ENCODE measurements around the gene RERE. TPM values are rescaled to one million over a fixed set of nuclear protein-coding genes. Genes with fewer than 3 reads are reported as not detected.

RERE gene
- total RNA-seq, 1 donor from 2014 or later = 252 TPM

DNA sequence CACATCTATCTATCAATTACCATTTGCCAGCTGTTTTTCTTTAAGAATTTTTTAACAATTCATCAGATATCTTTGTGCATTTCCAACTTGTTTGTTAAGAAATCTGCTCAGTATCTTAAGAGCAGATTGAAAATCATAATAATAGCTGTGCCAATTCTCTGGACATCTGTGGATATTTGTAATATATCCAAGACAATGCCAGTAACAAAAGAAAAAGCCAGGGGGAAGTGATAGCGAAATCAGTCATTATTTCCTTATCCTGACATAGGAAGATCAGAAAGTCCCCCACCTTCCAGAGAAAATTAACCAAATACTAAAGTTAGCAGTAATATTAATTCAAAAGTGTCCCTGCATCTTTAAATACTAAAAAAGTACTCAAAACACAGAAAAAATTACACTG lies 217.1 kb downstream of the RERE start:
- peaks cover 20% of the 10 kb centered on the region for H3K9me3 Mint-ChIP-seq (ENCODE audit: unreplicated experiment)
- H3K4me3 Mint-ChIP-seq (ENCODE audit: unreplicated experiment) = no peak overlapping the region
- DNase-seq = no peak
- peaks cover 51% of the 10 kb centered on the region for H3K4me1 Mint-ChIP-seq (ENCODE audit: low read depth, unreplicated experiment)
- H3K27ac Mint-ChIP-seq (ENCODE audit: unreplicated experiment) = peak overlapping the region; percentile 97
- H3K36me3 Mint-ChIP-seq (ENCODE audit: unreplicated experiment) = peaks cover 4% of the 10 kb centered on the region
- peaks cover 19% of the 10 kb centered on the region for H3K27me3 Mint-ChIP-seq (ENCODE audit: unreplicated experiment)
- TF ChIP-seq, protein P1, sequence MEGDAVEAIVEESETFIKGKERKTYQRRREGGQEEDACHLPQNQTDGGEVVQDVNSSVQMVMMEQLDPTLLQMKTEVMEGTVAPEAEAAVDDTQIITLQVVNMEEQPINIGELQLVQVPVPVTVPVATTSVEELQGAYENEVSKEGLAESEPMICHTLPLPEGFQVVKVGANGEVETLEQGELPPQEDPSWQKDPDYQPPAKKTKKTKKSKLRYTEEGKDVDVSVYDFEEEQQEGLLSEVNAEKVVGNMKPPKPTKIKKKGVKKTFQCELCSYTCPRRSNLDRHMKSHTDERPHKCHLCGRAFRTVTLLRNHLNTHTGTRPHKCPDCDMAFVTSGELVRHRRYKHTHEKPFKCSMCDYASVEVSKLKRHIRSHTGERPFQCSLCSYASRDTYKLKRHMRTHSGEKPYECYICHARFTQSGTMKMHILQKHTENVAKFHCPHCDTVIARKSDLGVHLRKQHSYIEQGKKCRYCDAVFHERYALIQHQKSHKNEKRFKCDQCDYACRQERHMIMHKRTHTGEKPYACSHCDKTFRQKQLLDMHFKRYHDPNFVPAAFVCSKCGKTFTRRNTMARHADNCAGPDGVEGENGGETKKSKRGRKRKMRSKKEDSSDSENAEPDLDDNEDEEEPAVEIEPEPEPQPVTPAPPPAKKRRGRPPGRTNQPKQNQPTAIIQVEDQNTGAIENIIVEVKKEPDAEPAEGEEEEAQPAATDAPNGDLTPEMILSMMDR (IDR thresholded peaks at IDR 0.05; ENCODE audit: partially characterized antibody, unreplicated experiment) = no peak

GRCh38 chr1:8599646-8600212 lies 217.7 kb downstream of the RERE start:
- no peak for DNase-seq
- TF ChIP-seq, protein P1 (IDR thresholded peaks at IDR 0.05; ENCODE audit: partially characterized antibody, unreplicated experiment) = no peak
- peak overlapping the region; percentile 97 for H3K27ac Mint-ChIP-seq (ENCODE audit: unreplicated experiment)
- peak overlapping the region; percentile 40 for H3K4me3 Mint-ChIP-seq (ENCODE audit: unreplicated experiment)
- peaks cover 19% of the 10 kb centered on the region for H3K27me3 Mint-ChIP-seq (ENCODE audit: unreplicated experiment)
- peaks cover 20% of the 10 kb centered on the region for H3K9me3 Mint-ChIP-seq (ENCODE audit: unreplicated experiment)
- H3K4me1 Mint-ChIP-seq (ENCODE audit: low read depth, unreplicated experiment) = peaks cover 51% of the 10 kb centered on the region
- peaks cover 4% of the 10 kb centered on the region for H3K36me3 Mint-ChIP-seq (ENCODE audit: unreplicated experiment)

DNA sequence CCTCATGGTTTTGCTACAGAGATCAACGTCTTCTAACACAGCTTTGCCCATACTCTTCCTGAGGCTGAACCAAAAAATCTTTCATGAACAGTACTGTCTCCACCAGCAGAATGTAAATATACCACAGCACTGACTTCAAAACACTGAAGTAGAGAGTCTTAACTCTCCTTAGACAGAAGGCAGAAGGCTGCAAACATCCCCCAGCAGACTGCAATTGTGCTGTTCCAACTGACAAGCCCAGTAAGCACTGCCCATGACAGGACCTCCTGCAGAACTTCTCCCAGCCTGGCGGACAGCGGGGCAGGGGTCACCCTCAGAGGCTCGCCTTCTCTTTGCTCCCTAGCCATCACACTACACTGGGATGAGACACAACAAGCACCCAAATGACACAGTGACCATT lies 218.7 kb downstream of the RERE start:
- Mint-ChIP-seq H3K9me3 (ENCODE audit: unreplicated experiment) (peaks cover 23% of the 10 kb centered on the region), H3K27me3 (ENCODE audit: unreplicated experiment) (peaks cover 19% of the 10 kb centered on the region), H3K27ac (ENCODE audit: unreplicated experiment) (peak overlapping the region; percentile 97), H3K36me3 (ENCODE audit: unreplicated experiment) (peaks cover 7% of the 10 kb centered on the region), H3K4me1 (ENCODE audit: low read depth, unreplicated experiment) (peaks cover 54% of the 10 kb centered on the region), H3K4me3 (ENCODE audit: unreplicated experiment) (peak overlapping the region; percentile 73)
- TF ChIP-seq, protein P1 (IDR thresholded peaks at IDR 0.05; ENCODE audit: partially characterized antibody, unreplicated experiment) = no peak
- DNase-seq = peak; percentile 28

DNA sequence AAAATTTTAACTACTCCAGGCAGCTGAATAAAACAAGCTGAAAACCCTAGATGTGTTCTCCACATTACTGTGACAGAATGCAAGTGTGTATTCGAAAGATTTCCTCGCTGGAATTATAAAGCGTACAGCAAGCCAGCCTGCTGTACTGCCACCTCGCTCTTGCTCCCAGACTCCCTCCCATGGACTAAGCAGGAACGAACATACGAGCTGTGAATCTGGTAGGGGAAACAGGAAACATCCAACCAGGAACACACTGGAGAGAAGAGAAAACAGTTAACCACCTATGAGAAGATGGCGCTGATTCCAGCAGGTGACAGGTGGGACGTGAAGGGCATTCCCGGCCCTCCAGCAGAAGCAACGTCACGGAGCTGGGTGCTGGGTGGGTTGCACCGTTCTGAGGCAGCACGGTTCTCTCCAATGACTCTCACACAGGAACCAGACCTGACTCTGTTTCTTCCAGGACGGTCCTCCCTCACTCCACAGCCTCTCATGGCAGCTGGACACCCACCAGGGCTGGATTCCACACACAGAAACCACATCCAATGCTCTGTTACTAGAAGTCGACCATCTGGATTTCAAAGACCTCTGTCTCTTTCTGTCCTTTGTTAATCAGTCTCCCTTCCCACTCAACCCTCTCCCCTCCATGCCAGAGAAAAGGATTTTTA lies 219.2 kb downstream of the RERE start:
- H3K27me3 Mint-ChIP-seq (ENCODE audit: unreplicated experiment) = peaks cover 19% of the 10 kb centered on the region

More for the DNA sequence above, 219.2 kb downstream of the RERE start:
- H3K4me1 Mint-ChIP-seq (ENCODE audit: low read depth, unreplicated experiment) = peaks cover 58% of the 10 kb centered on the region
- H3K27ac Mint-ChIP-seq (ENCODE audit: unreplicated experiment) = peak overlapping the region; percentile 97
- H3K36me3 Mint-ChIP-seq (ENCODE audit: unreplicated experiment) = peaks cover 12% of the 10 kb centered on the region
- H3K9me3 Mint-ChIP-seq (ENCODE audit: unreplicated experiment) = peaks cover 23% of the 10 kb centered on the region
- TF ChIP-seq, protein P1 (IDR thresholded peaks at IDR 0.05; ENCODE audit: partially characterized antibody, unreplicated experiment) = no peak
- DNase-seq = peak; percentile 39
- peak overlapping the region; percentile 73 for H3K4me3 Mint-ChIP-seq (ENCODE audit: unreplicated experiment)

All from glutamatergic neuron (in vitro differentiated cells).